ENCODE measurements around the gene LPXN.
A peak's percentile ranks its signal among the peaks of the same experiment; 100 is the strongest.

- peak; percentile 84 for TF ChIP-seq CTCF (IDR thresholded peaks at IDR 0.05; ENCODE audit: borderline replicate concordance, extremely low read depth, low read length, poor library complexity, severe bottlenecking)
- no peak for TF ChIP-seq EZH2 (IDR thresholded peaks at IDR 0.05; ENCODE audit: borderline replicate concordance, low read depth, low read length, severe bottlenecking)
Observed at GRCh38 chr11:58567889-58568512, 7.7 kb downstream of the LPXN start.
